SK-N-SH (cell line): ENCODE results near the gene ETS1. TPM values are rescaled to one million over a fixed set of nuclear protein-coding genes. Genes with fewer than 3 reads are reported as not detected.

ENCODE experiments used
- CTCF ChIA-PET: fragments of 300-600, 350-600 bp; formaldehyde crosslinking; extraction: SDS; loops from one replicate; lab custom pipeline; 2021; lab: Yijun Ruan, JAX
- POLR2A ChIA-PET: fragments of 350-600 bp; sonication (Branson Sonifier 250); formaldehyde crosslinking; extraction: SDS; loops from one replicate; lab custom pipeline; 2020; ENCODE audit warnings: antibody characterized with exemption, inconsistent platforms; lab: Yijun Ruan, JAX
- DNase-seq: peaks from one replicate; pipeline ENCODE4 v3.0.0; 2012
- H2AFZ ChIP-seq: fragments of 200-600 bp; sonication (generic); 2 replicates; pipeline ENCODE4 v1.8.1; 2016; ENCODE audit warnings: antibody characterized with exemption, mild to moderate bottlenecking, low read depth
- H3F3A ChIP-seq: fragments of 200-600 bp; sonication (generic); replicated peaks from 2 replicates; pipeline ENCODE3; 2016; ENCODE audit warnings: antibody characterized with exemption, mild to moderate bottlenecking; ENCODE audit not compliant: insufficient read depth
- H3K27ac ChIP-seq, 2 experiments: fragments of 200-500 bp in 1 of 2; fragments of 200-600 bp in 1 of 2; sonication (Bioruptor generic) in 1 of 2; sonication (generic), shearing (Covaris generic) in 1 of 2; 2 replicates each; pipeline versions ENCODE4 v1.5.1 to v1.6.1; 2014 to 2016; ENCODE audit warnings: low read depth in 2 of 2, inconsistent platforms in 1 of 2, low read length in 1 of 2, mild to moderate bottlenecking in 1 of 2, mixed read lengths in 1 of 2
- H3K27me3 ChIP-seq: fragments of 200-600 bp; sonication (generic), shearing (Covaris generic); 2 replicates; pipeline ENCODE4 v1.6.1; 2016; ENCODE audit warnings: mixed run types; ENCODE audit not compliant: insufficient read depth
- H3K36me3 ChIP-seq, 2 experiments: fragments of 200-500 bp in 1 of 2; fragments of 200-600 bp in 1 of 2; sonication (Bioruptor generic) in 1 of 2; sonication (generic) in 1 of 2; replicated peaks in 1 of 2; 2 replicates each; pipeline versions ENCODE3 to v1.5.1; 2014 to 2016; ENCODE audit warnings: low read length in 1 of 2, mild to moderate bottlenecking in 1 of 2; ENCODE audit not compliant: insufficient read depth in 2 of 2, control insufficient read depth in 1 of 2
- H3K4me1 ChIP-seq, 2 experiments: fragments of 200-500 bp in 1 of 2; fragments of 200-600 bp in 1 of 2; sonication (Bioruptor generic) in 1 of 2; sonication (generic), shearing (Covaris generic) in 1 of 2; 2 replicates each; pipeline versions ENCODE4 v1.5.1 to v1.6.1; 2014 to 2016; ENCODE audit warnings: low read depth in 1 of 2, low read length in 1 of 2, mixed run types in 1 of 2; ENCODE audit not compliant: insufficient read depth in 2 of 2, control insufficient read depth in 1 of 2
- H3K4me2 ChIP-seq: fragments of 200-600 bp; sonication (generic), shearing (Covaris generic); 2 replicates; pipeline ENCODE4 v1.6.1; 2017; ENCODE audit warnings: mixed run types
- H3K4me3 ChIP-seq, 2 experiments: fragments of 200-500 bp in 1 of 2; fragments of 200-600 bp in 1 of 2; sonication (Bioruptor generic) in 1 of 2; sonication (generic), shearing (Covaris generic) in 1 of 2; 2 replicates each; pipeline versions ENCODE4 v1.5.1 to v1.8.1; 2014 to 2016; ENCODE audit warnings: low read depth in 2 of 2, inconsistent platforms in 1 of 2, low read length in 1 of 2, mild to moderate bottlenecking in 1 of 2, mixed read lengths in 1 of 2, moderate library complexity in 1 of 2
- H3K79me2 ChIP-seq: fragments of 200-600 bp; sonication (generic); 2 replicates; pipeline ENCODE4 v1.8.1; 2017; ENCODE audit warnings: mild to moderate bottlenecking; ENCODE audit not compliant: insufficient read depth
- H3K9ac ChIP-seq: fragments of 200-600 bp; sonication (generic); 2 replicates; pipeline ENCODE4 v1.6.1; 2017; ENCODE audit warnings: mixed run types
- H3K9me2 ChIP-seq: fragments of 200-600 bp; sonication (generic); 2 replicates; pipeline ENCODE4 v1.6.1; 2017; ENCODE audit warnings: mixed run types
- H3K9me3 ChIP-seq: fragments of 200-600 bp; sonication (generic); 2 replicates; pipeline ENCODE4 v1.6.1; 2017; ENCODE audit warnings: mixed run types, mild to moderate bottlenecking, moderate library complexity
- H4K20me1 ChIP-seq: fragments of 200-600 bp; sonication (generic); 2 replicates; pipeline ENCODE4 v1.6.1; 2017; ENCODE audit warnings: mild to moderate bottlenecking, mixed run types; ENCODE audit not compliant: insufficient read depth
- ELF1 ChIP-seq: IDR thresholded peaks from 2 replicates; pipeline ENCODE4 v1.4.0; 2012
- GABPA ChIP-seq: IDR thresholded peaks from 2 replicates; pipeline ENCODE4 v1.4.0; 2012; ENCODE audit warnings: low read depth, mild to moderate bottlenecking
- GATA2 ChIP-seq: sonication (generic); formaldehyde crosslinking; IDR thresholded peaks from 2 replicates; pipeline ENCODE4 v1.5.0; 2020; ENCODE audit warnings: mild to moderate bottlenecking, missing genetic modification reagents
- RCOR1 ChIP-seq: fragments of 150-350 bp; IDR thresholded peaks from 2 replicates; pipeline ENCODE4 v1.6.1; 2017; ENCODE audit warnings: antibody characterized with exemption, low read length
- RFX5 ChIP-seq: IDR thresholded peaks from 2 replicates; pipeline ENCODE4 v1.6.1; 2012; ENCODE audit warnings: mild to moderate bottlenecking, improper control_type of control experiment, low read length
- SIN3A ChIP-seq: IDR thresholded peaks from 2 replicates; pipeline ENCODE4 v1.6.1; 2012; ENCODE audit warnings: low read depth, mild to moderate bottlenecking, low read length, moderate library complexity, borderline replicate concordance
- SMC3 ChIP-seq: IDR thresholded peaks from 2 replicates; pipeline ENCODE4 v1.6.1; 2012; ENCODE audit warnings: low read depth, low read length, improper control_type of control experiment
- TAF1 ChIP-seq: IDR thresholded peaks from 2 replicates; pipeline ENCODE4 v1.6.1; 2012; ENCODE audit warnings: low read depth, mild to moderate bottlenecking, low read length, moderate library complexity, borderline replicate concordance
- TCF12 ChIP-seq: IDR thresholded peaks from 2 replicates; pipeline ENCODE4 v1.4.0; 2012
- TEAD4 ChIP-seq: IDR thresholded peaks from 2 replicates; pipeline ENCODE4 v1.4.0; 2012; ENCODE audit warnings: mild to moderate bottlenecking, borderline replicate concordance; ENCODE audit not compliant: insufficient read depth
- YY1 ChIP-seq: IDR thresholded peaks from 2 replicates; pipeline ENCODE4 v1.4.0; 2012; ENCODE audit warnings: low read depth, mild to moderate bottlenecking
- WGBS: methylation state at CpG from one replicate; pipeline ENCODE4 v1.1.6; 2017; ENCODE audit warnings: low lambda C conversion rate; 5-methylcytosine and 5-hydroxymethylcytosine counted together
- polyA plus RNA-seq, 3 experiments: library from polyadenylated mRNA; depleted of rRNA; stranded (reverse); fragments of >200 nt; gene quantifications; 2 replicates each; pipeline ENCODE4 v1.2.3, GENCODE V29; 2012
- TF ChIP-seq, protein P1 (sequence below): IDR thresholded peaks from 2 replicates; pipeline ENCODE4; 2012
- TF ChIP-seq, protein P2 (sequence below): IDR thresholded peaks from 2 replicates; pipeline ENCODE4 v1.4.0; 2012; ENCODE audit warnings: low read depth, borderline replicate concordance
- TF ChIP-seq, protein P3 (sequence below): IDR thresholded peaks from 2 replicates; pipeline ENCODE4 v1.6.1; 2012; ENCODE audit warnings: mild to moderate bottlenecking, low read depth, low read length, moderate library complexity

Gene ETS1
- polyA plus RNA-seq, 1 of the 3 experiments (the other 2 are of a cell fraction): 14.5 TPM

DNA sequence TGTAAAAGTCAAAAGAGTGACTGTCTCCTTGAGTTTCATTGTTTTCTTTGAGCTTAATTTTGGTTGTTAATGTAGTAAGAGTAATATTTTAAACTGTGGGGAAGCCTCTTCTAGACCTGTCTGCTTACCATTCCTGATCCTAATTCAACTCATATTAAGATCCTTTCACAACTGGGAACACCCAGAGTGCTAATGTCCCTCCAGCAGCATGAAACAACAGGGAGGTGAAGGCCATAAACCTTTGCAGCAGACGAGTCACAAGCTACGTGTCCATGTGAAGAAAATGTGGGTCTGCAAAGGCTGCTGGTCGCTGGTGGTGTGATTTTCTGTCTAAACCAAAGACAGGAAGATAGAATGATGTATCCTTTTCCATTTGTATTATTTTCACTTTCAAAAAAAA is 152.5 kb downstream of the ETS1 start:
- Histone ChIP-seq H3K36me3 (no peaks in the 10 kb centered on the region), H3K27me3 (no peaks in the 10 kb centered on the region), H3K4me1 (peaks cover 0 to 9% of the 10 kb centered on the region in 2 experiments; a peak in 1 of 4 replicates), H3K4me3 (no peak overlapping the region), H3K9ac (no peak overlapping the region), H3K9me2 (no peaks in the 10 kb centered on the region), H3K79me2 (no peaks in the 10 kb centered on the region), H4K20me1 (no peaks in the 10 kb centered on the region), H3K9me3 (0 out of 2 replicates have a peak, but pooled peaks cover 4% of the 10 kb centered on the region), H3F3A (no peaks in the 10 kb centered on the region), H2AFZ (no peak overlapping the region), H3K27ac (no peak overlapping the region), H3K4me2 (no peak overlapping the region)
- TF ChIP-seq, protein P1, sequence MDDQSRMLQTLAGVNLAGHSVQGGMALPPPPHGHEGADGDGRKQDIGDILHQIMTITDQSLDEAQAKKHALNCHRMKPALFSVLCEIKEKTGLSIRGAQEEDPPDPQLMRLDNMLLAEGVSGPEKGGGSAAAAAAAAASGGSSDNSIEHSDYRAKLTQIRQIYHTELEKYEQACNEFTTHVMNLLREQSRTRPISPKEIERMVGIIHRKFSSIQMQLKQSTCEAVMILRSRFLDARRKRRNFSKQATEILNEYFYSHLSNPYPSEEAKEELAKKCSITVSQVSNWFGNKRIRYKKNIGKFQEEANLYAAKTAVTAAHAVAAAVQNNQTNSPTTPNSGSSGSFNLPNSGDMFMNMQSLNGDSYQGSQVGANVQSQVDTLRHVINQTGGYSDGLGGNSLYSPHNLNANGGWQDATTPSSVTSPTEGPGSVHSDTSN: no peak
- no peak for TF ChIP-seq SIN3A
- no peak for DNase-seq
- CTCF ChIA-PET: interaction anchor here (0.7 to 1.1 kb wide), 3 partner anchors 11 to 277 kb away, joined by 4 to 5 read pairs (median 4); no protein-coding TSS in a partner anchor
- POLR2A ChIA-PET: no interaction called here
- WGBS: 77% methylated on average over 3 of the region's 3 CpGs

DNA sequence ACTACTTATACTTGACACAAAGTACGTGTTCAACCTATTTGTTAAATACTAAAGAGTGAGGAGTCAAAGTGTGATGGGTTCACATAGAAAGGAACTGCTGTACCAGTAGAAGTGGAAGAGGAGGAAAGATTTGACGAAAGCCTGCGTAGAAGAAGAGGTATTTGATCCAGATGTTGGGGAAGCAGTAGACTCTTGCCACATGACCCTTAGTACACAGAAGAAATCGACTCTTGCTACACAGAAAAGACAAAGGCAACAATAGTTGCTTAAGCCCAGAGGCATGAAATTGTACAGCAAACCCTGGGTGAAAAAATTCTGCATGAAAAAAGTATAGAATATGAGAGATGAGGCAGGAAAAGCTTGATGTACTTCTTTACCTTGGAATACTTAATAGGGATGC is 152.9 kb downstream of the ETS1 start:
- H3F3A ChIP-seq: no peaks in the 10 kb centered on the region
- H3K9me2 ChIP-seq: no peaks in the 10 kb centered on the region
- H3K4me2 ChIP-seq: no peak overlapping the region
- H2AFZ ChIP-seq: no peak overlapping the region
- TF ChIP-seq TAF1 (no peak), YY1 (no peak), SMC3 (no peak), SIN3A (no peak), TEAD4 (no peak), RCOR1 (no peak), ELF1 (no peak), TCF12 (no peak), RFX5 (no peak), GATA2 (CRISPR knock-in tag) (no peak), GABPA (no peak)
- TF ChIP-seq, protein P2, sequence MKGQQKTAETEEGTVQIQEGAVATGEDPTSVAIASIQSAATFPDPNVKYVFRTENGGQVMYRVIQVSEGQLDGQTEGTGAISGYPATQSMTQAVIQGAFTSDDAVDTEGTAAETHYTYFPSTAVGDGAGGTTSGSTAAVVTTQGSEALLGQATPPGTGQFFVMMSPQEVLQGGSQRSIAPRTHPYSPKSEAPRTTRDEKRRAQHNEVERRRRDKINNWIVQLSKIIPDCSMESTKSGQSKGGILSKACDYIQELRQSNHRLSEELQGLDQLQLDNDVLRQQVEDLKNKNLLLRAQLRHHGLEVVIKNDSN: no peak
- TF ChIP-seq, protein P3, sequence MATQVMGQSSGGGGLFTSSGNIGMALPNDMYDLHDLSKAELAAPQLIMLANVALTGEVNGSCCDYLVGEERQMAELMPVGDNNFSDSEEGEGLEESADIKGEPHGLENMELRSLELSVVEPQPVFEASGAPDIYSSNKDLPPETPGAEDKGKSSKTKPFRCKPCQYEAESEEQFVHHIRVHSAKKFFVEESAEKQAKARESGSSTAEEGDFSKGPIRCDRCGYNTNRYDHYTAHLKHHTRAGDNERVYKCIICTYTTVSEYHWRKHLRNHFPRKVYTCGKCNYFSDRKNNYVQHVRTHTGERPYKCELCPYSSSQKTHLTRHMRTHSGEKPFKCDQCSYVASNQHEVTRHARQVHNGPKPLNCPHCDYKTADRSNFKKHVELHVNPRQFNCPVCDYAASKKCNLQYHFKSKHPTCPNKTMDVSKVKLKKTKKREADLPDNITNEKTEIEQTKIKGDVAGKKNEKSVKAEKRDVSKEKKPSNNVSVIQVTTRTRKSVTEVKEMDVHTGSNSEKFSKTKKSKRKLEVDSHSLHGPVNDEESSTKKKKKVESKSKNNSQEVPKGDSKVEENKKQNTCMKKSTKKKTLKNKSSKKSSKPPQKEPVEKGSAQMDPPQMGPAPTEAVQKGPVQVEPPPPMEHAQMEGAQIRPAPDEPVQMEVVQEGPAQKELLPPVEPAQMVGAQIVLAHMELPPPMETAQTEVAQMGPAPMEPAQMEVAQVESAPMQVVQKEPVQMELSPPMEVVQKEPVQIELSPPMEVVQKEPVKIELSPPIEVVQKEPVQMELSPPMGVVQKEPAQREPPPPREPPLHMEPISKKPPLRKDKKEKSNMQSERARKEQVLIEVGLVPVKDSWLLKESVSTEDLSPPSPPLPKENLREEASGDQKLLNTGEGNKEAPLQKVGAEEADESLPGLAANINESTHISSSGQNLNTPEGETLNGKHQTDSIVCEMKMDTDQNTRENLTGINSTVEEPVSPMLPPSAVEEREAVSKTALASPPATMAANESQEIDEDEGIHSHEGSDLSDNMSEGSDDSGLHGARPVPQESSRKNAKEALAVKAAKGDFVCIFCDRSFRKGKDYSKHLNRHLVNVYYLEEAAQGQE: no peak
- H3K9ac ChIP-seq: no peak overlapping the region
- H3K27me3 ChIP-seq: no peaks in the 10 kb centered on the region
- H3K9me3 ChIP-seq: 0 out of 2 replicates have a peak, but pooled peaks cover 1% of the 10 kb centered on the region
- H3K79me2 ChIP-seq: no peaks in the 10 kb centered on the region
- no peak for DNase-seq
- H4K20me1 ChIP-seq: no peaks in the 10 kb centered on the region
- POLR2A ChIA-PET: no interaction called here
- CTCF ChIA-PET: interaction anchor here (0.7 to 1.1 kb wide), 3 partner anchors 11 to 276 kb away, joined by 4 to 5 read pairs (median 4); no protein-coding TSS in a partner anchor
- 85% methylated on average over 4 of the region's 4 CpGs for WGBS
- no peaks in the 10 kb centered on the region for H3K36me3 ChIP-seq
- H3K27ac ChIP-seq: no peak overlapping the region
- H3K4me3 ChIP-seq: no peak overlapping the region
- H3K4me1 ChIP-seq: peaks cover 0 to 9% of the 10 kb centered on the region in 2 experiments; a peak in 1 of 4 replicates
